Ovary (tissue), 3 donors: Measurements from ENCODE around the gene ITSN1.

Experiments used
- EP300 ChIP-seq: sonication (generic); formaldehyde crosslinking; IDR thresholded peaks from one replicate; pipeline ENCODE4 v1.6.1; 2017; ENCODE audit warnings: antibody characterized with exemption
- POLR2A ChIP-seq: fragments of 450-650 bp; IDR thresholded peaks from one replicate; pipeline ENCODE4 v1.6.1; 2017; ENCODE audit warnings: antibody characterized with exemption, mild to moderate bottlenecking, moderate library complexity
- TF ChIP-seq, protein P1 (sequence below), 3 donors: fragments of 450-650 bp in 2 of 3; fragments of 200-600 bp in 1 of 3; IDR thresholded peaks; one replicate each; pipeline versions ENCODE4 v1.5.1 to v1.8.0; 2016 to 2022; ENCODE audit warnings: antibody characterized with exemption in 3 of 3, mild to moderate bottlenecking in 1 of 3
- donor health status: DM: no; HTN: no; CAD: no.

DNA sequence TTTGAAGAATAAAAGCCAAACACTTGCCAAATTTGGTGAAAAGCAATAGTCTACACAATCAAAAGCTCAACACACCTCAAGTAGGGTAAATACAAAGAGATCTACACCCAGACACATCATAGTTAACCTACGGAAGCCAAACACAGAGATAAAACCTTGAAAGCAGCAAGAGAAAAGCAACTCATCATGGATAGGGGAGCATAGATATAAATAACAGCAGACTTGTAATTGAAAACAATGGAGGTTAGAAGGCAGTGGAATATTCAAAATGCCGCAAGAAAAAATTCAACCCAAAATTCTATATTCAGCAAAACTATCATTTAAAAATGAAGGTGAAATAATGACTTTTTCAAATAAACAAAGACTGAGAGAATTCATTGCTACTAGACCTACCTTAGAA, 105.1 kb downstream of the ITSN1 start:
- TF ChIP-seq, protein P1, sequence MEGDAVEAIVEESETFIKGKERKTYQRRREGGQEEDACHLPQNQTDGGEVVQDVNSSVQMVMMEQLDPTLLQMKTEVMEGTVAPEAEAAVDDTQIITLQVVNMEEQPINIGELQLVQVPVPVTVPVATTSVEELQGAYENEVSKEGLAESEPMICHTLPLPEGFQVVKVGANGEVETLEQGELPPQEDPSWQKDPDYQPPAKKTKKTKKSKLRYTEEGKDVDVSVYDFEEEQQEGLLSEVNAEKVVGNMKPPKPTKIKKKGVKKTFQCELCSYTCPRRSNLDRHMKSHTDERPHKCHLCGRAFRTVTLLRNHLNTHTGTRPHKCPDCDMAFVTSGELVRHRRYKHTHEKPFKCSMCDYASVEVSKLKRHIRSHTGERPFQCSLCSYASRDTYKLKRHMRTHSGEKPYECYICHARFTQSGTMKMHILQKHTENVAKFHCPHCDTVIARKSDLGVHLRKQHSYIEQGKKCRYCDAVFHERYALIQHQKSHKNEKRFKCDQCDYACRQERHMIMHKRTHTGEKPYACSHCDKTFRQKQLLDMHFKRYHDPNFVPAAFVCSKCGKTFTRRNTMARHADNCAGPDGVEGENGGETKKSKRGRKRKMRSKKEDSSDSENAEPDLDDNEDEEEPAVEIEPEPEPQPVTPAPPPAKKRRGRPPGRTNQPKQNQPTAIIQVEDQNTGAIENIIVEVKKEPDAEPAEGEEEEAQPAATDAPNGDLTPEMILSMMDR (IDR thresholded peaks at IDR 0.05) = no peak
- TF ChIP-seq POLR2A = no peak
- TF ChIP-seq EP300 = no peak
